HL-60 (cell line): ENCODE data around the gene DPEP1.

ENCODE experiments used
- DNase-seq, 2 experiments: peaks; one replicate each; pipeline ENCODE4 v3.0.0-alpha.2; 2010 to 2020; ENCODE audit warnings: low read depth in 1 of 2, low spot score in 1 of 2
- H3K27ac ChIP-seq: fragments of 250-450 bp; sonication (Bioruptor Pico); replicated peaks from 2 replicates; pipeline ENCODE4 v1.5.1; 2020; ENCODE audit warnings: mild to moderate bottlenecking, moderate library complexity
- H3K27me3 ChIP-seq: fragments of 250-450 bp; sonication (Bioruptor Pico); 2 replicates; pipeline ENCODE4 v1.5.1; 2021; ENCODE audit warnings: mild to moderate bottlenecking, moderate library complexity; ENCODE audit not compliant: insufficient read depth, poor library complexity, severe bottlenecking
- H3K4me3 ChIP-seq: replicated peaks from 2 replicates; pipeline ENCODE4 v1.5.1; 2011; ENCODE audit warnings: mild to moderate bottlenecking, control low read depth, low read length; ENCODE audit not compliant: insufficient read depth
- GABPA ChIP-seq: IDR thresholded peaks from 2 replicates; pipeline ENCODE4 v1.6.1; 2012; ENCODE audit warnings: low read depth
- POLR2AphosphoS5 ChIP-seq: IDR thresholded peaks from 2 replicates; pipeline ENCODE4 v1.6.1; 2012; ENCODE audit warnings: low read depth
- SPI1 ChIP-seq: IDR thresholded peaks from 2 replicates; pipeline ENCODE4 v1.6.1; 2012; ENCODE audit warnings: low read depth, mild to moderate bottlenecking, borderline replicate concordance
- TF ChIP-seq, protein P1 (sequence below): IDR thresholded peaks from one replicate; pipeline ENCODE4 v1.5.1; 2011; ENCODE audit warnings: low read length, control low read depth, inconsistent platforms; ENCODE audit not compliant: insufficient read depth
- TF ChIP-seq, protein P2 (sequence below): IDR thresholded peaks from 2 replicates; pipeline ENCODE4 v1.6.1; 2012; ENCODE audit warnings: low read depth; ENCODE audit not compliant: insufficient replicate concordance

Gene DPEP1

DNA sequence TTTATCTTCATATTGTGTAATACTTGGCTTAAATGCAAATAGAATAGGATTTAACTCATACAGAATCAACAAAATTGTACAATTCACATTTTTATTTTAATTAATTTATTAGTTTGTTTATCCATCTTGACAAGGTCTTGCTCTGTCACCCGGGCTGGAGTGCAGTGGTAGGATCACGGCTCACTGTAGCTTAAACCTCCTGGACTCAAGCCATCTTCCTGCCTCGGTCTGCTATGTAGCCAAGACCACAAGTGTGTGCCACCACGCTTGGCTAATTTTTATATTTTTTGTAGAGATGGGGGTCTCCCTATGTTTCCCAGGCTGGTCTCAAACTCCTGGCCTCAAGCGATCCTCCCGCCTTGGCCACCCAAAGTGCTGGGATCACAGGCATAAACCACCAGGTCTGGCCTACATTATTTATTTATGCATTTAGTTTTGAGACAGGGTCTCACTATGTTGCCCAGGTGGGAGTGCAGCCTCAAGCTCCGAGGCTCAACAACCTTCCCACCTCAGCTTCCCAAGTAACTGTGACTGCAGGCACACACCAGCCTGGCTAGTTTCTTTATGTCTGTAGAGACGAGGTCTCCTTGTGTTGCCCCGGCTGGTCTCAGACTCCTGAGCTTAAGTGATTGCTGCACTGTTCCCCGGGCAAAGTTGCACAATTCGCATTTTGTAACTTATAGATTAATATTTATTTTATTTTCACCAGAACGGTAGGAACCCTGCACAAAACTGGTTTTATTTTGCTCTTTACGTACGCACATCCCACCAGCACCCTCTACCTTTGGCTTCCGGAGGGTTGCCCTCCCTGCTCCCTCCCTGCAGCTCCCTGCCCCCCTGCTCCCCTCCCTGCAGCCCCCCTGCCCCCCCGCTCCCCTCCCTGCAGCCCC is 4.9 kb downstream of the DPEP1 start:
- no peak for TF ChIP-seq POLR2AphosphoS5
- TF ChIP-seq, protein P1, sequence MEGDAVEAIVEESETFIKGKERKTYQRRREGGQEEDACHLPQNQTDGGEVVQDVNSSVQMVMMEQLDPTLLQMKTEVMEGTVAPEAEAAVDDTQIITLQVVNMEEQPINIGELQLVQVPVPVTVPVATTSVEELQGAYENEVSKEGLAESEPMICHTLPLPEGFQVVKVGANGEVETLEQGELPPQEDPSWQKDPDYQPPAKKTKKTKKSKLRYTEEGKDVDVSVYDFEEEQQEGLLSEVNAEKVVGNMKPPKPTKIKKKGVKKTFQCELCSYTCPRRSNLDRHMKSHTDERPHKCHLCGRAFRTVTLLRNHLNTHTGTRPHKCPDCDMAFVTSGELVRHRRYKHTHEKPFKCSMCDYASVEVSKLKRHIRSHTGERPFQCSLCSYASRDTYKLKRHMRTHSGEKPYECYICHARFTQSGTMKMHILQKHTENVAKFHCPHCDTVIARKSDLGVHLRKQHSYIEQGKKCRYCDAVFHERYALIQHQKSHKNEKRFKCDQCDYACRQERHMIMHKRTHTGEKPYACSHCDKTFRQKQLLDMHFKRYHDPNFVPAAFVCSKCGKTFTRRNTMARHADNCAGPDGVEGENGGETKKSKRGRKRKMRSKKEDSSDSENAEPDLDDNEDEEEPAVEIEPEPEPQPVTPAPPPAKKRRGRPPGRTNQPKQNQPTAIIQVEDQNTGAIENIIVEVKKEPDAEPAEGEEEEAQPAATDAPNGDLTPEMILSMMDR: no peak
- TF ChIP-seq, protein P2, sequence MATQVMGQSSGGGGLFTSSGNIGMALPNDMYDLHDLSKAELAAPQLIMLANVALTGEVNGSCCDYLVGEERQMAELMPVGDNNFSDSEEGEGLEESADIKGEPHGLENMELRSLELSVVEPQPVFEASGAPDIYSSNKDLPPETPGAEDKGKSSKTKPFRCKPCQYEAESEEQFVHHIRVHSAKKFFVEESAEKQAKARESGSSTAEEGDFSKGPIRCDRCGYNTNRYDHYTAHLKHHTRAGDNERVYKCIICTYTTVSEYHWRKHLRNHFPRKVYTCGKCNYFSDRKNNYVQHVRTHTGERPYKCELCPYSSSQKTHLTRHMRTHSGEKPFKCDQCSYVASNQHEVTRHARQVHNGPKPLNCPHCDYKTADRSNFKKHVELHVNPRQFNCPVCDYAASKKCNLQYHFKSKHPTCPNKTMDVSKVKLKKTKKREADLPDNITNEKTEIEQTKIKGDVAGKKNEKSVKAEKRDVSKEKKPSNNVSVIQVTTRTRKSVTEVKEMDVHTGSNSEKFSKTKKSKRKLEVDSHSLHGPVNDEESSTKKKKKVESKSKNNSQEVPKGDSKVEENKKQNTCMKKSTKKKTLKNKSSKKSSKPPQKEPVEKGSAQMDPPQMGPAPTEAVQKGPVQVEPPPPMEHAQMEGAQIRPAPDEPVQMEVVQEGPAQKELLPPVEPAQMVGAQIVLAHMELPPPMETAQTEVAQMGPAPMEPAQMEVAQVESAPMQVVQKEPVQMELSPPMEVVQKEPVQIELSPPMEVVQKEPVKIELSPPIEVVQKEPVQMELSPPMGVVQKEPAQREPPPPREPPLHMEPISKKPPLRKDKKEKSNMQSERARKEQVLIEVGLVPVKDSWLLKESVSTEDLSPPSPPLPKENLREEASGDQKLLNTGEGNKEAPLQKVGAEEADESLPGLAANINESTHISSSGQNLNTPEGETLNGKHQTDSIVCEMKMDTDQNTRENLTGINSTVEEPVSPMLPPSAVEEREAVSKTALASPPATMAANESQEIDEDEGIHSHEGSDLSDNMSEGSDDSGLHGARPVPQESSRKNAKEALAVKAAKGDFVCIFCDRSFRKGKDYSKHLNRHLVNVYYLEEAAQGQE: no peak
- no peak for TF ChIP-seq SPI1
- no peak for TF ChIP-seq GABPA
- no peak overlapping the region for H3K27ac ChIP-seq
- no peak for DNase-seq

DNA sequence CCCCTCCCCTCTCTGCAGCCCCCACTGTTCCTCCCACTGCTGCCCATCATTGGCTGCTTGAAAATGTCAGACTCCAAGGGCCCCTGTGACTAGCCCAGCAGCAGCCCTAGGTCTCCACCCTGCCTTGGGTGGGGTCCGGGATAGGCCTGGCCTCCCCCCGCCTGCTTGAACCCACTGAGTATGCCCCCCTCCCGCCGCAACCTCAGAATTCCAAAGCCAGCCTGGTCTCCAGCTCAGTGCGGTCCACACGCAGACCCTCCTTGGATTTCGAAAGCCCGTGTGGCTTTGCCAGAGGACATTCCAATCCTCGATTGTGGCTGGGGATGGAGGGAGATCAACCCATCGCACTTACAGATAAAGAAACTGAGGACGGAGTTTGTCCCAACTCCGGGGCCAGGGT is 6.4 kb downstream of the DPEP1 start:
- Histone ChIP-seq H3K27ac (no peak overlapping the region), H3K27me3 (no peaks in the 10 kb centered on the region), H3K4me3 (no peak overlapping the region)
- DNase-seq: no peak
- no peak for TF ChIP-seq SPI1
- TF ChIP-seq, protein P1: no peak

More for the DNA sequence above, 4.9 kb downstream of the DPEP1 start:
- Histone ChIP-seq H3K27me3 (no peaks in the 10 kb centered on the region), H3K4me3 (no peak overlapping the region)

DNA sequence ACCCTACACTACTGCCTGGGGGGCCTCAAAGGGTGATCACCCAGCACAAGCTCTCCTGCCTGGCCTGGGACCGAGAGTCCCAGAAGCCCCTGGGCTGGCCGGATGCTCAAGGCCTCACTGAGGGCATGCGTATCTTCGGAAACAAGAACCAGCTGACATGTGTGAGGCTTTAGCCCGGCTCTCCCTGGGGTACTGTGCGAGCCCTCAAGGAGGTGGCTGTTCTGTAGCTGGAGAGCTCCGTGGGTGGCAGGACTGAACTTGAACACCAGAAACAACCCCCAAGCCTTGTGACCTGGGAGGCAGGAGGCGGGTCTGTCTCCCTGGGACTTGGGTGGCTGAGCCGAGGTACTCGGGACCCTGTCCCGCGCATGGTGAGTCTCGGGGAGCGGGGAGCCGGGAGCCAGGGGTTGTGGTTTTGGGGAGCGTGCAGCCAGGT is 7.0 kb downstream of the DPEP1 start:
- TF ChIP-seq, protein P2: no peak
- TF ChIP-seq POLR2AphosphoS5: no peak
- no peak for TF ChIP-seq SPI1
- TF ChIP-seq GABPA: no peak
- TF ChIP-seq, protein P1: no peak
- no peaks in the 10 kb centered on the region for H3K27me3 ChIP-seq
- DNase-seq: no peak
- H3K27ac ChIP-seq: no peak overlapping the region
- no peak overlapping the region for H3K4me3 ChIP-seq

DNA sequence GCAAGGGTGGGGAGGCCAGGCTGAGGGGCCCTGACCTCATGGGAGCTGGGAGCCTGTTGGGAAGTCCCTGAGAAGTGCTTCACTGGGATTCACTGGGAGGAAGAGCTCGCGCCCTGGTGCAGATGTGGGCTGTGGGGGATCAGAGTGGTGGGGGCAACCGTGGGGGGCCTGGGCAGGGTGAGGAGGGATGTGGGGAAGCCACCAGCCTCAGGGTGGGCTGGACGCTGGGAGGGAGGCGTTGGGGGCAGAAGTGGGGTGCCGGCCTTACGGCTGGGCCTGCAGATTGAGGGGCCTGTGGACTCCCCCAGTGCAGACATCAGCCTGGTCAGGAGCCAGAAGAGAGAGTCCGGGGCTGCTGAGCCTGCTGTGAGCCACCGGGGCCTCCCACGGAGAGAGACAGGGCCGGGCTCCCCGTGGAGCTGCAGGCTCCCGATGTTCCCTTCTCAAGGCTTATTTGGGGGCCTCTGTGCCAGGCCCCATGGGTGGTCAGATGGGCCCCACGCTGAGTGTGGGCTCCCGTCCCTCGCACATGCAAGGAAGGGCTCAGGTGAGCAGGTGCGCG is 7.8 kb downstream of the DPEP1 start:
- H3K27me3 ChIP-seq: no peaks in the 10 kb centered on the region
- H3K27ac ChIP-seq: no peak overlapping the region
- TF ChIP-seq, protein P2: no peak
- TF ChIP-seq SPI1 (no peak), GABPA (no peak), POLR2AphosphoS5 (no peak)
- TF ChIP-seq, protein P1: no peak

More for the DNA sequence above, 7.8 kb downstream of the DPEP1 start:
- DNase-seq: no peak
- H3K4me3 ChIP-seq: no peak overlapping the region
